Bronchial epithelial cell (primary cell): ENCODE results near the gene KCNK4. TPM values are rescaled to one million over a fixed set of nuclear protein-coding genes. Genes with fewer than 3 reads are reported as not detected.

Experiments used
- DNase-seq: peaks from one replicate; pipeline ENCODE4 v3.0.0-alpha.2; 2010; ENCODE audit warnings: low read depth
- FAIRE-seq: peaks from 2 replicates; lab custom pipeline; 2011; peaks lifted over from hg19 to GRCh38; lab: Jason Lieb, UNC
- H3K27me3 ChIP-seq: 2 replicates; pipeline ENCODE4 v1.5.1; 2011; ENCODE audit warnings: low read length; ENCODE audit not compliant: control insufficient read depth, insufficient read depth
- H3K36me3 ChIP-seq: 2 replicates; pipeline ENCODE4 v1.5.1; 2011; ENCODE audit warnings: low read length; ENCODE audit not compliant: control insufficient read depth, insufficient read depth
- H3K4me3 ChIP-seq: 2 replicates; pipeline ENCODE4 v1.5.1; 2011; ENCODE audit warnings: mild to moderate bottlenecking, low read depth, low read length, control low read depth
- total RNA-seq: library from RNA; depleted of rRNA; stranded (reverse); fragments of >200 nt; gene quantifications from 2 replicates; pipeline ENCODE4 v1.2.1, GENCODE V29; 2014
- TF ChIP-seq, protein P1 (sequence below): IDR thresholded peaks from 2 replicates; pipeline ENCODE4 v1.5.1; 2011; ENCODE audit warnings: mild to moderate bottlenecking, moderate library complexity, low read length, control low read depth, inconsistent platforms; ENCODE audit not compliant: insufficient read depth, severe bottlenecking

Gene KCNK4
- total RNA-seq, 1 donor from 2014 or later, result under 0.01 TPM

DNA sequence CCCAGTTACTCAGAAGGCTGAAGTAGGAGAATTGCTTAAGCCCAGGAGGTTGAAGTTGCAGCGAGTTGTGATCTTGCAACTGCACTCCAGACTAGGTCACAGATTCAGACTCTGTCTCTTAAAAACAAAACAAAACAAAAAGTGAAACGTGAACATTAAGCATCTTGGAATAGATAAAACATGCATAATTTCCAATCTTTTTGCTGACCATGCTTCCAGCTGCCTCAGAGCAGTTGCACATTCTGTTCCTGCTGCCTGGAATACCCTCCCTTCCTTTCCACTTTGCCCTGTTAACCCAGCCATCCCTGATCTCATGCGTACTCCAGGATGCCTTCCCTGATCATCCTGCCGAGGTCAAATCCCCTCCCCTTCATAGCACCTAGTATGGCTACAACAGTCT lies 48.2 kb downstream of the KCNK4 start:
- Histone ChIP-seq H3K4me3 (no peak overlapping the region), H3K27me3 (no peaks in the 10 kb centered on the region), H3K36me3 (no peaks in the 10 kb centered on the region)
- DNase-seq (no peak), FAIRE-seq (no peak)
- TF ChIP-seq, protein P1, sequence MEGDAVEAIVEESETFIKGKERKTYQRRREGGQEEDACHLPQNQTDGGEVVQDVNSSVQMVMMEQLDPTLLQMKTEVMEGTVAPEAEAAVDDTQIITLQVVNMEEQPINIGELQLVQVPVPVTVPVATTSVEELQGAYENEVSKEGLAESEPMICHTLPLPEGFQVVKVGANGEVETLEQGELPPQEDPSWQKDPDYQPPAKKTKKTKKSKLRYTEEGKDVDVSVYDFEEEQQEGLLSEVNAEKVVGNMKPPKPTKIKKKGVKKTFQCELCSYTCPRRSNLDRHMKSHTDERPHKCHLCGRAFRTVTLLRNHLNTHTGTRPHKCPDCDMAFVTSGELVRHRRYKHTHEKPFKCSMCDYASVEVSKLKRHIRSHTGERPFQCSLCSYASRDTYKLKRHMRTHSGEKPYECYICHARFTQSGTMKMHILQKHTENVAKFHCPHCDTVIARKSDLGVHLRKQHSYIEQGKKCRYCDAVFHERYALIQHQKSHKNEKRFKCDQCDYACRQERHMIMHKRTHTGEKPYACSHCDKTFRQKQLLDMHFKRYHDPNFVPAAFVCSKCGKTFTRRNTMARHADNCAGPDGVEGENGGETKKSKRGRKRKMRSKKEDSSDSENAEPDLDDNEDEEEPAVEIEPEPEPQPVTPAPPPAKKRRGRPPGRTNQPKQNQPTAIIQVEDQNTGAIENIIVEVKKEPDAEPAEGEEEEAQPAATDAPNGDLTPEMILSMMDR, result no peak

DNA sequence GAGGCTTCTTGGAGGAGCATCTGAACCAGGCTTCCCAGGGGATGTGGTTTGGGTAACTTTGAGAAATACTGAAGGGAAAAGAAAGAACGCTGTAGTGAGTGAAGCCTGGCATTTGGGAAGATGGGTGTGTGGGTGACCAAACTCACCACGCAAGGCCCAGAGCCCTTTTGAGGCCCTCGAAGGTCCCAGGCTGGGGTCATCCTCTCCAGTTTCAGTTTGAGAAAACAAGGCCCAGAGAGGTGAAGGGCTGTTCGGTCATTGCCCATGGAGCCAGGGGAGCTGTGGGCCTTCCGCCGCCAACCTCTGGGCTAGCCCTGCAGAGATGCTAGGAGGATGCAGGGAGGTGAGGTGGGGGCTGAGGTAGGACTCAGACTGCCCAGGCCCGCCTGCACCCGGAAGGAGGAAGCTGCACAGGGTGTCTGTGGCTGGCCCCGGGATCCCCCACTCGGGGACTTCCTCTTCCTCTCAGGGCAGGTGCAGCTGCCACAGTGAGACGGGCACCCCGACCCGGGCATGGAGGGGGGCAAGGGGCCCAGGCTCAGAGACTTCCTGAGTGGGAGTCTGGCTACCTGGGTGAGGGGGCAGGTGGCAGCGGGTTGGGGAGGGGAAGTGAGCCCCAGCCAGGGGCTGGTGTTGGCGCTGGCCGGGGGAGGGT lies 48.8 kb downstream of the KCNK4 start, which contains the start of gene CCDC88B:
CCDC88B (plus strand) TSS at position 451 of the 655 bp plus-strand sequence; CDS start at position 514, 63 bp downstream.
- FAIRE-seq, result no peak
- no peaks in the 10 kb centered on the region for H3K36me3 ChIP-seq
- TF ChIP-seq, protein P1, result no peak
- no peaks in the 10 kb centered on the region for H3K27me3 ChIP-seq
- DNase-seq, result no peak
- H3K4me3 ChIP-seq, result no peak within 1 kb of the TSS

DNA sequence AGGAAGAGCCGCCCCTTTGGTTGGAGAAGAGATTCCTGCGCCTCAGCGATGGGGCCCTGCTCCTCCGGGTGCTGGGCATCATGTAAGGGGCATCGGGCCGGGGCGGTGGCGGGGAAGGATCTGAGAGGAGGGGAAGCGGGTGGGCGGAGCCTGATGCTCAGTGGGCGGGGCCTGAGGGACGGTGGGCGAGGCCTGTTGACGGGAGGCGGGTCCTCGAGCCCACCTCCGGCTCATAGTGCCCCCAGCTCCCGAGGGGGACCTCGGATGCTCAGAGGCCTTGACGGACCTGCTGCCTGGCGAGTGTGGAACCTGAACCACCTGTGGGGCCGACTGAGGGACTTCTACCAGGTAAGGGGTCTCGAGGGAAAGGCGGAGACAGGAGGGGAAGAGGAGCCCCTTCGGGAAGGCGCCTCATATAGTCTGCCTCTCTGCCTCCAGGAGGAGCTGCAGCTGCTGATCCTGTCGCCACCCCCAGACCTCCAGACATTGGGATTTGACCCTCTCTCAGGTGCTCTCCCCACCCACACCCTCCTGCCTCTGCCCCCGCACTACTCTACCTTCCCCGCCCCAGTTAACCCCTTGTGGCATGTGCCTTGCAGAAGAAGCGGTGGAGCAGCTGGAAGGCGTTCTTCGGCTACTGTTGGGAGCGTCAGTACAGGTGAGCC lies 49.7 kb downstream of the KCNK4 start:
- no peak for DNase-seq
- H3K4me3 ChIP-seq, result no peak overlapping the region
- FAIRE-seq, result no peak
- TF ChIP-seq, protein P1, result peak; percentile 3
- no peaks in the 10 kb centered on the region for H3K36me3 ChIP-seq
- H3K27me3 ChIP-seq, result no peaks in the 10 kb centered on the region

DNA sequence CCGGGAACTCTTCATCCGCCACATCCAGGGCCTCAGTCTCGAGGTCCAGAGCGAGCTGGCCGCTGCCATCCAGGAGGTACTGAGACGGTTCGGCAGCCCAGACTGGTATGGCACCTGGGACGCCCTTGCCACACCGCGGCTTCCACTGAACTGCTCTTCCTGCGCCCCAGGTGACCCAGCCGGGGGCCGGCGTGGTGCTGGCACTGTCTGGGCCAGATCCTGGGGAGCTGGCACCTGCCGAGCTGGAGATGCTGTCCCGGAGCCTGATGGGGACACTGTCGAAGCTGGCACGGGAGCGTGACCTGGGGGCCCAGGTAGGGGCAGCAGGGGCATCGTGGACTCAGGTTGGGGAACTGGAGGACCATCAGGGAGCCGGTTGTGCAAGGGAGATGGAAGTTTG lies 50.3 kb downstream of the KCNK4 start:
- DNase-seq, result no peak
- no peaks in the 10 kb centered on the region for H3K27me3 ChIP-seq
- no peaks in the 10 kb centered on the region for H3K36me3 ChIP-seq
- no peak overlapping the region for H3K4me3 ChIP-seq
- no peak for FAIRE-seq
- TF ChIP-seq, protein P1, result no peak

DNA sequence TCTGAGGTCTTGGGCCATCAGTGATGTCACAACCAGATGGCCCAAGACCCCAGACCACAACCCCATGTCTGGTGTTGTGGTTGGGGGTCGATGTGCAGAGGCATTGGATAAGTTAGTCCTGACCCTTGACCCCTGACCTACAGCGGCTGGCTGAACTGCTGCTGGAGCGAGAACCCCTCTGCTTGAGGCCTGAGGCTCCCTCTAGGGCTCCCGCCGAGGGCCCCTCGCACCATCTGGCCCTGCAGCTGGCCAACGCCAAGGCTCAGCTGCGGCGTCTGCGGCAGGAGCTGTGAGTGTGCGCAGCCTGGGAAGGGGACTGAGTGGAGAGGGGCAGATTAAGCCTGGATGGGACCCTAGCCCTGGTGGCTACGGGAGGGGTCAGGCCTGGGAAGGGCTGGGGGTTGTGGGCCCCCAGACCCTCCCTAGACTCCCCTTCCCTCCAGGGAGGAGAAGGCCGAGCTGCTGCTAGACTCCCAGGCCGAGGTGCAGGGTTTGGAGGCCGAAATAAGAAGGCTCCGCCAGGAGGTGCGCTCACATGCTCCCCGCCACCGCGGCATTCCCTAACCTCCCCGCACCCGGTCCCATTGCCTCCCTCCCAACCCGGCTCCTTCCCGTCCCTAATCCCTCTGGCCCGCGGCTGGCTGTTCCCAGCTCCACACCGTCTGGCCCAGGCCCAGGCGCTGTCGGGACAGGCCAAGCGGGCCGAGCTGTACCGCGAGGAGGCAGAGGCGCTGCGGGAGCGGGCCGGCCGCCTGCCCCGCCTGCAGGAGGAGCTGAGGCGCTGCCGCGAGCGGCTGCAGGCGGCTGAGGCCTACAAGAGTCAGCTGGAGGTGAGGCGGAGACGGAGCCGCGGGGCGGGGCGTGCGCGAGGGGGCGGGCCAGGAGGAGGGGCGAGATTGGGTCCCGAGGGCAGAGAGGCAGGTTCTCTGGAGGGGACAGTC lies 51.0 kb downstream of the KCNK4 start:
- H3K4me3 ChIP-seq, result peak overlapping the region; percentile 30
- DNase-seq (peak; percentile 81), FAIRE-seq (no peak)
- no peaks in the 10 kb centered on the region for H3K27me3 ChIP-seq
- H3K36me3 ChIP-seq, result no peaks in the 10 kb centered on the region
- TF ChIP-seq, protein P1, result peak; percentile 64
